ENCODE data around the gene MAGOHB.

MAGOHB gene

GRCh38 chr12:10636611-10637010 is 23.2 kb upstream of the MAGOHB start:
- Histone ChIP-seq H3K9ac (ENCODE audit: insufficient read length) (no peak overlapping the region), H3K4me3 (no peak overlapping the region), H3K27ac (no peak overlapping the region), H3K9me3 (ENCODE audit: low read depth, low read length) (no peaks in the 10 kb centered on the region), H3K36me3 (ENCODE audit: insufficient read depth, low read length) (no peaks in the 10 kb centered on the region)
- DNase-seq (ENCODE audit: low read depth, low spot score) = no peak
- TF ChIP-seq FOXP2 (optimal IDR thresholded peaks at IDR 0.05; ENCODE audit: control extremely low read depth, extremely low read length, insufficient read depth) (no peak), POLR2AphosphoS5 (IDR thresholded peaks at IDR 0.05; ENCODE audit: borderline replicate concordance, low read depth, low read length) (no peak), EZH2 (IDR thresholded peaks at IDR 0.05) (no peak)

- Histone ChIP-seq H3K9ac (ENCODE audit: insufficient read length) (no peak overlapping the region), H3K9me3 (ENCODE audit: low read depth, low read length) (no peaks in the 10 kb centered on the region), H3K4me3 (no peak overlapping the region), H3K36me3 (ENCODE audit: insufficient read depth, low read length) (no peaks in the 10 kb centered on the region), H3K27ac (no peak overlapping the region)
- no peak for DNase-seq (ENCODE audit: low read depth, low spot score)
- TF ChIP-seq FOXP2 (optimal IDR thresholded peaks at IDR 0.05; ENCODE audit: control extremely low read depth, extremely low read length, insufficient read depth) (no peak), EZH2 (IDR thresholded peaks at IDR 0.05) (no peak), POLR2AphosphoS5 (IDR thresholded peaks at IDR 0.05; ENCODE audit: borderline replicate concordance, low read depth, low read length) (no peak)
Measured at GRCh38 chr12:10636124-10636523, 22.7 kb upstream of the MAGOHB start.

DNA sequence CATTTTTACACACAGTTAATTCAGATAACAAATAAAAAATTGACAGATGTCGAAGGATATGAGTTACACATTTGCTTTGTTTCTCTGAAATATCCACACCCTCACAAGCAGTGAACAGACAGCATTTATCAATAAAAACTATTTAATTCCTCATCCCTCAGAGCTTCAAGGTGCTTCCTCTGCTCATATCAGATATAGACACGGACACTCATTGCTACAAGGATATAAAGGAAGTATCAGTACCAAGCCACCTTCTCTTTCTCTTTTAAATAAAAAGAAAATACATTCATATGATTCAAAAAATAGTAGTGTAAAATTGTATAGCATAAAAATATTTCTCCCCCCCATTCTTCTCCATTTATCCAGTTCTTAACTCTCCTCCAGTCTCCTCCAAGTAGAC is 21.9 kb upstream of the MAGOHB start:
- no peaks in the 10 kb centered on the region for H3K36me3 ChIP-seq (ENCODE audit: insufficient read depth, low read length)
- H3K4me3 ChIP-seq = no peak overlapping the region
- no peak overlapping the region for H3K27ac ChIP-seq
- DNase-seq (ENCODE audit: low read depth, low spot score) = no peak
- TF ChIP-seq FOXP2 (optimal IDR thresholded peaks at IDR 0.05; ENCODE audit: control extremely low read depth, extremely low read length, insufficient read depth) (no peak), EZH2 (IDR thresholded peaks at IDR 0.05) (no peak), POLR2AphosphoS5 (IDR thresholded peaks at IDR 0.05; ENCODE audit: borderline replicate concordance, low read depth, low read length) (no peak)
- H3K9me3 ChIP-seq (ENCODE audit: low read depth, low read length) = no peaks in the 10 kb centered on the region
- no peak overlapping the region for H3K9ac ChIP-seq (ENCODE audit: insufficient read length)

- no peaks in the 10 kb centered on the region for H3K9me3 ChIP-seq (ENCODE audit: low read depth, low read length)
- DNase-seq (ENCODE audit: low read depth, low spot score) = no peak
Measured at GRCh38 chr12:10634427-10634826, 21.0 kb upstream of the MAGOHB start.

DNA sequence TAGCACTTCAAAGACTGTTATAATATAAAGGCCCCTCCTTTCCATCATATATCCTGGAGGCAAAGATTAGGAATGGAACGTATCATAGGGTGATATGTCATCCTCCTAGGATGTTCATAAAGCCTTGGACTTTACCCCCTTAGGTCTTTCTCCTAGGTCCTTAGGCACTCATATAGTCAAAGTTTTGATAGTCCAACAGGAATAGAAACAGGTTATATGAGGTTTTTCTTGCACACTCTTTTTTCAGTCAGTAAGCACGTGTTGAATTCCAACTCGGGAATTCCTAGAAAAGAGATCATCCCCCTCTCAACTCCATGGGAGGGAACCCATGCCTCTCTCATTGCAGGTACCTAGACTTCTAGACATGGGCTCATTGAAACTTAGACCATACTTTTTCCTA is 20.1 kb upstream of the MAGOHB start:
- Histone ChIP-seq H3K27ac (no peak overlapping the region), H3K9ac (ENCODE audit: insufficient read length) (no peak overlapping the region), H3K36me3 (ENCODE audit: insufficient read depth, low read length) (no peaks in the 10 kb centered on the region), H3K4me3 (no peak overlapping the region), H3K9me3 (ENCODE audit: low read depth, low read length) (no peaks in the 10 kb centered on the region)
- no peak for DNase-seq (ENCODE audit: low read depth, low spot score)
- TF ChIP-seq EZH2 (IDR thresholded peaks at IDR 0.05) (no peak), FOXP2 (optimal IDR thresholded peaks at IDR 0.05; ENCODE audit: control extremely low read depth, extremely low read length, insufficient read depth) (no peak), POLR2AphosphoS5 (IDR thresholded peaks at IDR 0.05; ENCODE audit: borderline replicate concordance, low read depth, low read length) (no peak)

More at GRCh38 chr12:10634427-10634826, 21.0 kb upstream of the MAGOHB start:
- no peak overlapping the region for H3K4me3 ChIP-seq
- TF ChIP-seq EZH2 (IDR thresholded peaks at IDR 0.05) (no peak), FOXP2 (optimal IDR thresholded peaks at IDR 0.05; ENCODE audit: control extremely low read depth, extremely low read length, insufficient read depth) (no peak)
- H3K36me3 ChIP-seq (ENCODE audit: insufficient read depth, low read length) = no peaks in the 10 kb centered on the region
- H3K9ac ChIP-seq (ENCODE audit: insufficient read length) = no peak overlapping the region
- H3K27ac ChIP-seq = no peak overlapping the region

GRCh38 chr12:10632226-10632625 is 18.8 kb upstream of the MAGOHB start:
- no peak overlapping the region for H3K27ac ChIP-seq
- no peaks in the 10 kb centered on the region for H3K9me3 ChIP-seq (ENCODE audit: low read depth, low read length)
- no peak for DNase-seq (ENCODE audit: low read depth, low spot score)
- no peak overlapping the region for H3K9ac ChIP-seq (ENCODE audit: insufficient read length)
- H3K4me3 ChIP-seq = no peak overlapping the region
- TF ChIP-seq EZH2 (IDR thresholded peaks at IDR 0.05) = no peak
- no peaks in the 10 kb centered on the region for H3K36me3 ChIP-seq (ENCODE audit: insufficient read depth, low read length)

- H3K36me3 ChIP-seq (ENCODE audit: insufficient read depth, low read length) = no peaks in the 10 kb centered on the region
- no peak overlapping the region for H3K9ac ChIP-seq (ENCODE audit: insufficient read length)
- TF ChIP-seq EZH2 (IDR thresholded peaks at IDR 0.05) (no peak), FOXP2 (optimal IDR thresholded peaks at IDR 0.05; ENCODE audit: control extremely low read depth, extremely low read length, insufficient read depth) (no peak), POLR2AphosphoS5 (IDR thresholded peaks at IDR 0.05; ENCODE audit: borderline replicate concordance, low read depth, low read length) (no peak)
- no peak overlapping the region for H3K4me3 ChIP-seq
- no peak for DNase-seq (ENCODE audit: low read depth, low spot score)
- H3K9me3 ChIP-seq (ENCODE audit: low read depth, low read length) = no peaks in the 10 kb centered on the region
- no peak overlapping the region for H3K27ac ChIP-seq
Measured at GRCh38 chr12:10624605-10625004, 11.2 kb upstream of the MAGOHB start.

DNA sequence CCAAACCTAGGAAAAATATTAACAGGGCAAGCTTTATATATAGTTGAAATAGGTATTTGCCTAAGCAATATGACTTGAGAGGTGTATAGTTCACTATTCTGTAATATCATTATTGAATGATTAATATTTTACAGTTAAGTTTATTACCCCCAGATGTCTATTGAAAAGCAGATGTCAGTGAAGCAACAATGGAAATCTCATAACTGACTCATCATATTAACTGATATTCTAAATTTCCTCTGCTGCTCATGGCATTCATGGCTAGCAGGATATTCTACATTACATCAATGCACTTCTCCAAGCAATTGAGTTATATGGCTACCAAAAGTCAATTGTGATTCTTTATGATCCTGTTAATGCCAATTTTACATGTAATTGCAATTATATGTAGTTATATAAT is 9.7 kb upstream of the MAGOHB start:
- TF ChIP-seq EZH2 (IDR thresholded peaks at IDR 0.05) (no peak), FOXP2 (optimal IDR thresholded peaks at IDR 0.05; ENCODE audit: control extremely low read depth, extremely low read length, insufficient read depth) (no peak), POLR2AphosphoS5 (IDR thresholded peaks at IDR 0.05; ENCODE audit: borderline replicate concordance, low read depth, low read length) (no peak)
- no peaks in the 10 kb centered on the region for H3K9me3 ChIP-seq (ENCODE audit: low read depth, low read length)
- H3K36me3 ChIP-seq (ENCODE audit: insufficient read depth, low read length) = no peaks in the 10 kb centered on the region
- H3K4me3 ChIP-seq = no peak overlapping the region
- no peak overlapping the region for H3K9ac ChIP-seq (ENCODE audit: insufficient read length)
- H3K27ac ChIP-seq = no peak overlapping the region
- DNase-seq (ENCODE audit: low read depth, low spot score) = no peak

DNA sequence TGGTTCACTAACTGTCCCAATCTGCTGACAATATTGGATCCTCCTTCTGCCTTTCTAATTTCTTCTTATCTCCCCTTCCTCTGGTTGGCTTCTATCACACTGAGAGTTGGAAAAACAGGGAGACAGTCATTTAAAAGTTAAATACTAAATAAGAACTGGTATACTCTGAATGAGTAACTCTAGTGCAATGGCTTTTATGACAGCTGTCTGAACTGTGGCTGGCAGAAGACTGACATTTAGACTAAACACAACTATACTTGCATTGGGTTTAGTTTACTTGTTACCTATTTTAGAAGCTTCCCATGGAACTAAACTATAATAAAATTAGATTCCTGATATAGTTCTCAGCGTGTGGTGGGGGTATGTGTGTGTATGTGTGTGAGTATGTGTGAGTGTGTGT is 7.9 kb upstream of the MAGOHB start:
- H3K27ac ChIP-seq = no peak overlapping the region
- no peak for DNase-seq (ENCODE audit: low read depth, low spot score)
- no peak overlapping the region for H3K4me3 ChIP-seq

More for the DNA sequence above, 7.9 kb upstream of the MAGOHB start:
- Histone ChIP-seq H3K36me3 (ENCODE audit: insufficient read depth, low read length) (no peaks in the 10 kb centered on the region), H3K9ac (ENCODE audit: insufficient read length) (no peak overlapping the region), H3K9me3 (ENCODE audit: low read depth, low read length) (no peaks in the 10 kb centered on the region)
- TF ChIP-seq FOXP2 (optimal IDR thresholded peaks at IDR 0.05; ENCODE audit: control extremely low read depth, extremely low read length, insufficient read depth) (no peak), POLR2AphosphoS5 (IDR thresholded peaks at IDR 0.05; ENCODE audit: borderline replicate concordance, low read depth, low read length) (no peak), EZH2 (IDR thresholded peaks at IDR 0.05) (no peak)

Data from SK-N-MC (cell line).